ENCODE measurements around the gene NFIX. TPM values are rescaled to one million over a fixed set of nuclear protein-coding genes. Genes with fewer than 3 reads are reported as not detected.

Gene NFIX
- total and polyA plus RNA-seq, 2 donors (not counting 1 experiment from before 2014, with no cell fraction given): 0.69 to 5.6 TPM

GRCh38 chr19:13097033-13097462 is 101.8 kb downstream of the NFIX start:
- WGBS (ENCODE audit: insufficient coverage): 0% methylated on average over 3 of the region's 20 CpGs
- Histone ChIP-seq H3K4me1 (ENCODE audit: control insufficient read depth in 2 of 2, insufficient read depth in 2 of 2, low read length in 2 of 2) (peaks cover 30 to 65% of the 10 kb centered on the region in 2 donors), H2AFZ (ENCODE audit: insufficient read depth, low read depth, low read length, poor library complexity, severe bottlenecking) (no peak overlapping the region), H3K9ac (ENCODE audit: low read length) (peak overlapping the region; percentile 78), H4K20me1 (ENCODE audit: control insufficient read depth, insufficient read depth, low read length, poor library complexity, severe bottlenecking) (peaks cover 33% of the 10 kb centered on the region), H3K4me3 (ENCODE audit: control extremely low read depth in 1 of 5, extremely low read depth in 1 of 5, insufficient read depth in 1 of 5, low read depth in 2 of 5, low read length in 4 of 5) (peak overlapping the region; percentile 59 to 96 (median 92)), H3K9me3 (ENCODE audit: control extremely low read depth in 1 of 3, control insufficient read depth in 2 of 3, insufficient read depth in 1 of 3, low read length in 2 of 3) (peaks cover 0 to 4% (median 0%) of the 10 kb centered on the region in 3 donors), H3K79me2 (ENCODE audit: control insufficient read depth, insufficient read depth, low read length) (peaks cover 43% of the 10 kb centered on the region), H3K36me3 (replicated peaks in 1 of 2; ENCODE audit: control extremely low read depth in 1 of 2, control insufficient read depth in 1 of 2, extremely low read depth in 1 of 2, insufficient read depth in 2 of 2, low read length in 1 of 2) (peaks cover 3 to 29% of the 10 kb centered on the region in 2 experiments), H3K4me2 (replicated peaks; ENCODE audit: low read depth, low read length, poor library complexity, severe bottlenecking) (peak overlapping the region; percentile 99), H3K27me3 (replicated peaks in 1 of 4; ENCODE audit: control extremely low read depth in 1 of 4, control insufficient read depth in 3 of 4, insufficient read depth in 4 of 4, low read length in 3 of 4) (no peaks in the 10 kb centered on the region), H3K27ac (ENCODE audit: low read length in 2 of 2) (peak overlapping the region; percentile 73 to 87)
- intact Hi-C loops (cut with micrococcal nuclease): no loop called here
- DNase-seq (peak; percentile 66), ATAC-seq (ENCODE audit: low read depth) (no peak)
- CTCF ChIA-PET: interaction anchor here (0.6 to 8.2 kb wide), 7 partner anchors 9 to 296 kb away, joined by 3 to 285 read pairs (median 8); no protein-coding TSS in a partner anchor
- POLR2A ChIA-PET: interaction anchor here (0.7 to 4.2 kb wide), 9 partner anchors 7 to 306 kb away, joined by 3 to 107 read pairs (median 16); partner anchors contain the start of genes JUNB, LYL1 and NACC1
- H3K4me3 Mint-ChIP-seq: peak overlapping the region; percentile 93
- peak overlapping the region; percentile 93 for H3K27ac Mint-ChIP-seq
- TF ChIP-seq EZH2 (IDR thresholded peaks at IDR 0.05; ENCODE audit: borderline replicate concordance, insufficient read depth, low read depth, low read length, poor library complexity, severe bottlenecking): no peak
- TF ChIP-seq CTCF (IDR thresholded peaks at IDR 0.05): no peak
- H3K9me3 Mint-ChIP-seq (ENCODE audit: insufficient read depth): no peaks in the 10 kb centered on the region
- H3K27me3 Mint-ChIP-seq: no peaks in the 10 kb centered on the region
- H3K4me1 Mint-ChIP-seq: peaks cover 56% of the 10 kb centered on the region
